22Rv1 (cell line): ENCODE data around the gene RIT1.
A peak's percentile ranks its signal among the peaks of the same experiment; 100 is the strongest.

Experiments
- H3K27ac ChIP-seq: fragments of 450-650 bp; 2 replicates; pipeline ENCODE4 v1.5.1; 2017
- ZFX ChIP-seq: fragments of 450-650 bp; IDR thresholded peaks from 2 replicates; pipeline ENCODE4 v1.6.1; 2017; ENCODE audit warnings: antibody characterized with exemption, borderline replicate concordance
- TF ChIP-seq, protein P1 (sequence below): fragments of 450-650 bp; IDR thresholded peaks from 2 replicates; pipeline ENCODE4 v1.5.1; 2017; ENCODE audit warnings: mild to moderate bottlenecking

Gene RIT1

DNA sequence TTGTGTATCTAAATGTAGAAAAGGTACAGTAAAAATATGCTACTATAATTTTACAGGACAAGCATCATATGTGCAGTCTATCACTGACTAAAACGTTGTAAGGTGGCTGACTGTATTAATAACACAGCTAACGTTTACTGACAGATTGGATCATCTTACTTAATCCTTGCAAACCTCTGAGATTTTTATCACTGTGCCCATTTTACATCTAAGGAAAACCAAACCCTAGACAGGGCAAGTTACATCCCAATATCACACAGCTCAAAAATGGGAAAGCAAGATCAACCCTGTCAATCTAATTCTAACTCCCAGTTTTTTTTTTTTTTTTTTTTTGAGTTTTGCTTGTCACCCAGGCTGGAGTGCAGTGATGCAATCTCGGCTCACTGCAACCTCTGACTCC is 7.5 kb upstream of the RIT1 start:
- H3K27ac ChIP-seq = no peak overlapping the region
- TF ChIP-seq ZFX = no peak
- TF ChIP-seq, protein P1, sequence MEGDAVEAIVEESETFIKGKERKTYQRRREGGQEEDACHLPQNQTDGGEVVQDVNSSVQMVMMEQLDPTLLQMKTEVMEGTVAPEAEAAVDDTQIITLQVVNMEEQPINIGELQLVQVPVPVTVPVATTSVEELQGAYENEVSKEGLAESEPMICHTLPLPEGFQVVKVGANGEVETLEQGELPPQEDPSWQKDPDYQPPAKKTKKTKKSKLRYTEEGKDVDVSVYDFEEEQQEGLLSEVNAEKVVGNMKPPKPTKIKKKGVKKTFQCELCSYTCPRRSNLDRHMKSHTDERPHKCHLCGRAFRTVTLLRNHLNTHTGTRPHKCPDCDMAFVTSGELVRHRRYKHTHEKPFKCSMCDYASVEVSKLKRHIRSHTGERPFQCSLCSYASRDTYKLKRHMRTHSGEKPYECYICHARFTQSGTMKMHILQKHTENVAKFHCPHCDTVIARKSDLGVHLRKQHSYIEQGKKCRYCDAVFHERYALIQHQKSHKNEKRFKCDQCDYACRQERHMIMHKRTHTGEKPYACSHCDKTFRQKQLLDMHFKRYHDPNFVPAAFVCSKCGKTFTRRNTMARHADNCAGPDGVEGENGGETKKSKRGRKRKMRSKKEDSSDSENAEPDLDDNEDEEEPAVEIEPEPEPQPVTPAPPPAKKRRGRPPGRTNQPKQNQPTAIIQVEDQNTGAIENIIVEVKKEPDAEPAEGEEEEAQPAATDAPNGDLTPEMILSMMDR = no peak

DNA sequence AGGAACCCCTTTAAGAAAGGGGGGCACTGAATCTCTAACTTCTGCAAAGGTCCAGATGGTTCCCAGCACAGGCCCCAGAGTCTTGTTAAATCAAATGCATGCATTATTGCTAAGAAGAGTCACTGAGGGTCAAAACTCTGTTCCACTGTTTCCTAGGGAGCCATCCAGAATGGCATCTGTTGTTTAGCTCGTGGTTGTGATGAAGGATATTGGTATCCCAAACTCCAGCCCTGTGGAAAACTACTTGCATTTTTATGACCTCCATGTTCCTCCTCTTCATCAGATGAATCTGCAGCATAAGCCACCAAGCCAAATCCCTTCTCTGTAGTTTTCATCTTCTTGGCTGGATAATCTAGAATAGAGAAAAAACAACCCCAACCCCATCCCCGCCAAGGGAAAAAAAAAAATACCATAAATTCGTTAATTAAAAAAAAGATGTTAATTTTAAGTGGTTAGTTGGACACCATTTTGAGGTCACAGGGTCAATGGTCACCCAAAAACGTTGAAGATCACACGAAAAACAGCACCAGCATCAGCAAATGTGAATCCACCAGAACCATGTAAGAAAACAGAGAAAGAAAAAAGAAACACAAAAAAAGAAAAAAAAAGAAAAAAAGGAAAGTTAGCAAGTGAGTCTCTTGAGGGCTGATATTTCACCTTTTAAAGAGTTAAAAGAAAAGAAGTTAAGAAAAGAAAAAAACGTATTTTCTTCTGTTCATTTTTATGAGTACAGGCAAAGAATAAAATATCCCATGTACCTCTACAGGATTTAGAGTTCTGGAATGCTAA is 3.0 kb upstream of the RIT1 start:
- 0 out of 2 replicates have a peak overlapping the region, but pooled peaks have one; percentile 81 for H3K27ac ChIP-seq
- TF ChIP-seq, protein P1 = no peak
- no peak for TF ChIP-seq ZFX

DNA sequence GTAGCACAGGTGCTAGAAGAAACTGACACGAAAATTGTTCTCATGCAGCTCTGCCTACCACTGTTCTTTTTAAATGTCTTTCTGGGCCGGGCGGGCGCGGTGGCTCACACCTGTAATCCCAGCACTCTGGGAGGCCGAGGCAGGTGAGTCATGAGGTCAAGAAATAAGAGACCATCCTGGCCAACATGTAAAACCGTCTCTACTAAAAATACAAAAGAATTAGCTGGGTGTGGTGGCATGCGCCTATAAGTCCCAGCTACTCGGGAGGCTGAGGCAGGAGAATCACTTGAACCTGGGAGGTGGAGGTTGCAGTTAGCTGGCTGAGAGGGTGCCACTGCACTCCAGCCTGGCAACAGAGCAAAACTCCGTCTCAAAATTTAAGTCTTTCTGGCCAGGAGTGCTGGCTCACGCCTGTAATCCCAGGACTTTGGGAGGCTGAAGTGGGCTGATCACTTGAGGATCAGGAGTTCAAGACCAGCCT is 947 bp upstream of the RIT1 start:
- peak overlapping the region; percentile 81 for H3K27ac ChIP-seq
- TF ChIP-seq ZFX = no peak
- TF ChIP-seq, protein P1 = no peak

DNA sequence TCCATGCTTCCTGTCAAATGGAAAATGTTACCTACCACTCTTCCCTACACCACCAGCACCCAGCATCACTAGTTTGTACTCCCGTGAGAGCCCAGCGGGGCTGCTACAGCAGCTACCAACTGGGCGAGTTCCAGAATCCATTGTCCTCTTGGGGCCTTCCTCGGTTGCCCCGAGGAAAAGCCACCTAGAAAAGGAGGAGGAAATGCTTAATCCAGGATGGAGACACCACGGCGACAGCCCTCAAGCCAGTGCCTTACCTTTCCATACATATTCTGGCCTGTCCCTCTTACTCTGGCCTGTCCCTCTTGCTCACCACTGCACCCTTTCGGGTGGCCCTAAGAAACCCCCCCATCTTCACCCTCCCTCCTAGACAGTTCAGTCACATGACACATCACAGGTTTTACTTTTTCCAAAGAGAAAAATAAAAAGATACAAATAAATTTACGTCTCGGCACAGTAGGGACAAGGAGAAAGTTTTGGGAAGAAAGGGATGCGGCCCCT is 478 bp downstream of the RIT1 start:
- H3K27ac ChIP-seq = peak overlapping the region; percentile 81
- no peak for TF ChIP-seq ZFX
- TF ChIP-seq, protein P1 = no peak

DNA sequence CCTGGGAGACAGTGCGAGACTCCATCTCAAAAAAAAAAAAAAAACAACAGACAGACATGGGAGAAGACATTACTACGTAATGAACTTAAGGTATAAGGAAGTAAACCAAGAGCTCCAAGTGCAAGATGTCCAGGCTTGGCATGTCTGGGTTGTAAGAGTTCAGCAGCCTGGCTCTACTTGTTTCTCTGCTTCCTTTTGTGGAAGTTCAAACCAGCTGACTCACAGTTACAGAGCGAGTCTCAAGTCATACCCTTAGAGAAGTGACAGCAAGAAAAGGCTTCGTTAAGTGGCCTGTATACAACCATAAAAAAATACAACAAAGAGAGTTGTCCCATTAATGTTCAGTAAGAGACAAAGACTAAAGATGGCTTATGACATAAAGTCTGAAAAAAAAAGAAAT is 1.3 kb downstream of the RIT1 start:
- H3K27ac ChIP-seq = peak overlapping the region; percentile 81

DNA sequence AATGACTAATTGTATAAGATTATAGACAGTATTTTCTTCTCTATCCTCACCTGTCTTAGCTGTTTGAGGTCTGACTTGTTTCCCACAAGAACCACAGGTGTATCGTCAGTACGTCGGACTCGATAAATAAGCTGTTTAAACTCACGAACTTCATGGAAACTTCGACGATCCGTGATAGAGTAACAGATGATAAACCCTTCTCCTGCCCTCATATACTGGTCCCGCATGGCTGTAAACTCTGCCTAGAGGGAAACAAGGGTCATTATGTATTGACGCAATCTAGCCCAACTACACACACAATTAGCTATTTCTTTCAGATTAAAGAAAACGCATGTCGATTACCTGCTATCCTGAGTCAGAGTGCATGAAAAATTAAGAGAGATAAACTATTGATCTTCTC is 6.9 kb downstream of the RIT1 start:
- no peak overlapping the region for H3K27ac ChIP-seq
- TF ChIP-seq, protein P1 = no peak
- TF ChIP-seq ZFX = no peak

More for the DNA sequence above, 1.3 kb downstream of the RIT1 start:
- TF ChIP-seq, protein P1 = no peak
- TF ChIP-seq ZFX = no peak

DNA sequence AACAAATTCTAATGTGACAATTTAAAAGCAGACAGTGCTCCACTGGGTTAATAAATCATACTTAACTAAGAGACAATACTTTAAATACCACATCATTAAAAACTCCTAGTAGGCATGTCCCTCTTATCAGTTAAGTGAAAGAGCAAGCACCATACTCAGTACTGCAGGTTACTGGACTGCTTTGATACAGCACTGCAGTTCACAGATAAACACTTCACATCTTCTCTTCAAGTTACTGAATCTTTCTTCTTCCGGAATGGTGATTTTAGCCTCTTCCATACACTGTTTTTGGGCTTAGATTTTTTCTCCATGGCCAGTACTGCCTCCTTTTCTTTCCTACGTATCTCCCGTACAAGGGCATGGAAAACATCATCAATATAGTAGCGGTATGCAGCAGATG is 11.0 kb downstream of the RIT1 start:
- TF ChIP-seq, protein P1 = no peak
- no peak for TF ChIP-seq ZFX
- no peak overlapping the region for H3K27ac ChIP-seq
